ENCODE measurements around the gene SLC38A7.

The SLC38A7 gene

DNA sequence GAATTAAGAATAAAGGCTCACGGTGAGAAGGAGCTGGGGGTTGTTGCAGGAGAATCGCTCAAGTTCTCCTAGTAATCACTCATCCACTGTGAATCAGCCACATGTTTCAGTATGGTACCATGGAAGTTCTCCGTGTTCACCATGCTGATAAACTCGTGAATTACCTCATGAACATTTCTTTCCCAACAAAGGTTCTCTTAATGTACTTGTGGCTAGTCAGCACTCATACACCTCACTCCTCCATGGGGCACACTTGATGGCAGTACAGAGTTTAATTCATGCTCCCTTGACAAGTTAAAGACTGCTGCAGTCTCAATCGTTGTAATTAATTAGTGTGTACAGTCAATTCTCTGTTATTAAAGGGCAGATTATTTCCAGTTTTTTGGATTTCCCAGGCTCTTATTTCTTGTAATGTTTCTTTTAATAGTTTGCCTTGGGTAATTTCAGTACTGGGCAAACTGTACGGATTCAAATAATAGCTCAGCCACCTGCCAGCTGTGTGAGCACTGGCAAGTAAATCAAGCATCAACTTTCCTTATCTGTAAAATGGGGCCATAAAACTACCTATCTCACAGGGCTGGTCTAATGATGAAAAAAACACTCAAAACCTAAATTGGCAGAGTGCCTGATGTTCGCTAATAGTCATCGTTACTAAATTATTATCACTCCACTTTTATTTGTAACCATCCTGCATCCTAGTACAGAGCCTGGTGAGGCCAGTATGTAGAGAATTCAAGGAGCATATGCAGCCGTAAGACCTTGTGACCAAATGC is 43.4 kb upstream of the SLC38A7 start:
- no peak overlapping the region for H3K4me3 ChIP-seq (replicated peaks; ENCODE audit: low read depth, low read length)
- no peak for DNase-seq (ENCODE audit: extremely low read depth, low read depth)
- TF ChIP-seq CTCF (IDR thresholded peaks at IDR 0.05; ENCODE audit: low read depth, low read length, missing control alignments): no peak

DNA sequence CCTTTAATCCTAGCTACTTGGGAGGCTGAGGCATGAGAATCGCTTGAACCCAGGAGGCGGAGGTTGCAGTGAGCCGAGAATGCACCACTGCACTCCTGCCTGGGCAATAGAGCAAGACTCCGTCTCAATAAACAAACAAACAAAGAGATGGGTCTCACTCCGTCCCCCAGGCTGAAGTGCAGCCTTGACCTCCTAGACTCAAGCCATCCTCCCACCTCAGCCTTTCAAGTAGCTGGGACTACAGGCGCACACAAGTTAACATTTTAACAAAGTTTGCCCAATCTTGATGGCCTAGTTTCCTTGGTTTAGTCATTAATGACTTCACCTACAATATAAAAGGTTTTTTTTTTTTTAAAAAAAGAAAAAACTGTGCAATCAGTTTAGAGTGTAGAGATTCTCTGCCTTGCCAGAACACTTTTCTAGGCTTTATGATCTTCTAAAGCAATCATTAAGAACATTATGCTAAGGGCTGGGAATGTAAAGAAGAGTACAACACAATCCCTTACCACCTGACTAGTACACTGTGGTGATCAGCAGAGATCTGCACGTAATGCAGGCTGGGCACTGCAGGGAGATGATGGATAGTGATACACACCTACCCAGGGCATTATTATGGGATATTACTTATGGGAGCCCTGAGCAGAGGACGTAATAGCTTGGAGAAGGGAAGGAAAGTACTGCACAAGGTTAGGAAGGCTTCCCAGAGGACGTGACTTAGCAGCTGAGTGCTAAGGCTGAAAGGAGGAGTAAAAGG is 42.6 kb upstream of the SLC38A7 start:
- no peak for TF ChIP-seq CTCF (IDR thresholded peaks at IDR 0.05; ENCODE audit: low read depth, low read length, missing control alignments)
- DNase-seq (ENCODE audit: extremely low read depth, low read depth): no peak
- H3K4me3 ChIP-seq (replicated peaks; ENCODE audit: low read depth, low read length): no peak overlapping the region

DNA sequence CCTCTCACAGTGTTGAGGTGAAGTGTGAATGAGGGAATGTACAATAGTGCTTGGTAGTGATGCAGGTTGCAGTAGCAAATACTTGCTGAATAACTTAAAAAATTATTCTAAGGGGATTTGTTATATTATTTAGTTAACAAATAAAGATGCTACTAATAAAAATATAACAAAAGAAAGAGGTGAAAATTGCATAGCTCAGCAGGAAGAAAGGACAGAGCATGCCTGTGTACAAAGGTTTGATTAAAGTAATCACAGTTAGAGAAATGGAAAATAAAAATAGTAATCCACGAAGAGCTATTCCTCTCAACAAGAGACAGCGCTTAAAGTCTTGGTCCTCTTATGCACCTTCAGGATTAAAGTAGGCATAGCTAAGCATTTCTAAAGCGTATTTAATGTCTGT is 38.5 kb upstream of the SLC38A7 start:
- DNase-seq (ENCODE audit: extremely low read depth, low read depth): no peak
- no peak for TF ChIP-seq CTCF (IDR thresholded peaks at IDR 0.05; ENCODE audit: low read depth, low read length, missing control alignments)
- no peak overlapping the region for H3K4me3 ChIP-seq (replicated peaks; ENCODE audit: low read depth, low read length)

DNA sequence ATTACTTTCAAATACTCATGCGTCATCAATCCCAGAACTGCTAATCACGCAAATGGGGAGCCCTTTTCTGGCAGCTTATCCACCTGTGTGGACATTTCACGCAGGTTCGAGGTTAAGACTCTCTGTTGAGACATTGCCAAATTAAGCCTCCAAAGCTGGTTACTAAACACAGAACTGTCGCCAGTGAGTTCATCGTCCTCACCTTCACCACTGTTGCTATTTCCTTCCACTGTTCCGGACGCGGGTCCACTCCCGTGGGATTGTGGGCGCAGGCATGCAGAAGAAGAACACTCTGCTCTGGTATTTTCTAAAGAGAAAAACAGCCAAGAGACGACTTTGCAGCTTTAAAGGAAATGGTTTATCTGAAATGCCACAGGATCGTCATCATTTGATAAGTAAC is 33.4 kb upstream of the SLC38A7 start:
- DNase-seq (ENCODE audit: extremely low read depth, low read depth): no peak
- no peak for TF ChIP-seq CTCF (IDR thresholded peaks at IDR 0.05; ENCODE audit: low read depth, low read length, missing control alignments)
- H3K4me3 ChIP-seq (replicated peaks; ENCODE audit: low read depth, low read length): no peak overlapping the region

GRCh38 chr16:58716468-58716867 is 31.9 kb upstream of the SLC38A7 start:
- TF ChIP-seq CTCF (IDR thresholded peaks at IDR 0.05; ENCODE audit: low read depth, low read length, missing control alignments): no peak
- H3K4me3 ChIP-seq (replicated peaks; ENCODE audit: low read depth, low read length): no peak overlapping the region
- DNase-seq (ENCODE audit: extremely low read depth, low read depth): no peak

- no peak for DNase-seq (ENCODE audit: extremely low read depth, low read depth)
- TF ChIP-seq CTCF (IDR thresholded peaks at IDR 0.05; ENCODE audit: low read depth, low read length, missing control alignments): no peak
- H3K4me3 ChIP-seq (replicated peaks; ENCODE audit: low read depth, low read length): no peak overlapping the region
Measured at GRCh38 chr16:58713742-58714141, 29.2 kb upstream of the SLC38A7 start.

Data from HFF-Myc (cell line).